ENCODE data around the gene AMOTL1. TPM values are rescaled to one million over a fixed set of nuclear protein-coding genes. Genes with fewer than 3 reads are reported as not detected.

The AMOTL1 gene
- total and polyA plus RNA-seq, 2 of the 8 experiments (the other 6 are each of a cell fraction or from before 2014, with no cell fraction given): 9.0 to 27.6 TPM

DNA sequence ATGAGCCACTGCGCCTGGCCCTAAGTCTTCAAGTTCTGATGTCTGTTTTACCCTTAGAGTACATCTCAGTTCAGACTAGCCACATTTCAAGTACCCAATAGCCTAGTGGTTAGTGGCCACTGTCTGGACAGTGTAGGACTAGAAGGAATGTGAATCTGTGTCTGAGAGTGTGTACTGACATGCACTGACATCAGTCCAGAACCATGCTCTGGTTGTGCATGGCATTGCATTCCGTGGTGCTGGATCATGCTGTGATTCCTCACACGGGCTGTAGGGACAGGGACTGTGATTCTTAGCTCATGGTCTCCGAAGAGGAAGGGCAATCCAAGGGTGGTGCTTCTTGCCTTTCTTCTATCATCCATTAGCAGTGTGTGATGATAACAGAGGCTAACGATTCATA is 41.1 kb downstream of the AMOTL1 start:
- H3K36me3 ChIP-seq (ENCODE audit: control insufficient read depth in 2 of 4, insufficient read depth in 4 of 4, low read length in 3 of 4): peaks cover 0 to 15% (median 8%) of the 10 kb centered on the region in 4 experiments; a peak in 5 of 8 replicates
- DNase-seq (ENCODE audit: low read depth in 1 of 2, low spot score in 2 of 2) (no peak), FAIRE-seq (no peak)
- H2BK5ac ChIP-seq (ENCODE audit: low read depth, low read length): no peak overlapping the region
- H3K9me3 ChIP-seq (ENCODE audit: insufficient read depth in 2 of 2, low read depth in 1 of 2, low read length in 1 of 2): peaks cover 12 to 14% of the 10 kb centered on the region in 2 experiments; a peak in 3 of 4 replicates
- H3K4ac ChIP-seq (replicated peaks; ENCODE audit: insufficient read length, low read depth, low read length): no peak overlapping the region
- TF ChIP-seq POLR2AphosphoS5 (IDR thresholded peaks at IDR 0.05; ENCODE audit: low read depth, low read length) (peak; percentile 26; the same call in 1 of the 2 replicates), NRF1 (IDR thresholded peaks at IDR 0.05; ENCODE audit: low read depth, low read length) (no peak)
- 74% methylated on average over 5 of the region's 5 CpGs; no CpG with 5 or more reads in 1 of the 2 experiments for WGBS, 2 experiments (ENCODE audit: extremely low coverage in 1 of 2, insufficient coverage in 1 of 2, insufficient read length in 1 of 2, insufficient replicate concordance in 2 of 2, low coverage in 1 of 2, low lambda C conversion rate in 2 of 2, missing lambda C conversion rate in 1 of 2)
- peaks cover 2% of the 10 kb centered on the region in 2 experiments for H4K20me1 ChIP-seq (replicated peaks in 1 of 2; ENCODE audit: control insufficient read depth in 1 of 2, insufficient read depth in 2 of 2, low read length in 2 of 2)
- H3K27me3 ChIP-seq (replicated peaks in 1 of 4; ENCODE audit: control insufficient read depth in 3 of 4, extremely low read depth in 1 of 4, insufficient read depth in 3 of 4, low read length in 3 of 4): no peaks in the 10 kb centered on the region
- no peak overlapping the region for H2BK15ac ChIP-seq (ENCODE audit: low read length)
- no peak overlapping the region for H2AK5ac ChIP-seq (ENCODE audit: low read depth, low read length)
- no peak overlapping the region for H4K8ac ChIP-seq (ENCODE audit: extremely low read depth, insufficient read depth, low read length)
- no peak overlapping the region for H4K91ac ChIP-seq (replicated peaks; ENCODE audit: insufficient read length, low read length)
- no peaks in the 10 kb centered on the region for H3K23me2 ChIP-seq (ENCODE audit: low read depth, low read length)
- H3K79me2 ChIP-seq (ENCODE audit: control insufficient read depth in 1 of 2, insufficient read depth in 2 of 2, low read length in 2 of 2): no peaks in the 10 kb centered on the region
- no peak overlapping the region for H3K14ac ChIP-seq (ENCODE audit: insufficient read length)
- H3K18ac ChIP-seq (ENCODE audit: extremely low read depth, low read length): no peak overlapping the region
- H2BK120ac ChIP-seq (replicated peaks; ENCODE audit: low read depth, low read length): no peak overlapping the region
- ChIA-PET CTCF (ENCODE audit: partially characterized antibody) (interaction anchor here (1.2 kb wide), 2 partner anchors 16 to 22 kb away, joined by 3 to 5 read pairs; no protein-coding TSS in a partner anchor), POLR2A (ENCODE audit: partially characterized antibody) (no interaction called here)
- H3K4me1 ChIP-seq (replicated peaks in 1 of 4; ENCODE audit: control insufficient read depth in 3 of 4, insufficient read depth in 4 of 4, low read length in 3 of 4): peaks cover 0 to 5% (median under 1%) of the 10 kb centered on the region in 4 experiments; a peak in 2 of 7 replicates
- H4K5ac ChIP-seq (ENCODE audit: insufficient read length, low read depth, low read length): no peak overlapping the region
- H2AFZ ChIP-seq (ENCODE audit: low read length): no peak overlapping the region
- no peak overlapping the region for H3K9ac ChIP-seq (replicated peaks in 1 of 4; ENCODE audit: extremely low read depth in 1 of 4, low read depth in 3 of 4, low read length in 3 of 4)
- no peak overlapping the region for H2BK20ac ChIP-seq (ENCODE audit: low read length)
- no peak overlapping the region for H3K56ac ChIP-seq (replicated peaks; ENCODE audit: insufficient read length, low read depth, low read length)
- no peak overlapping the region for H3K4me3 ChIP-seq (ENCODE audit: extremely low read depth in 1 of 4, insufficient read depth in 2 of 4, low read depth in 3 of 4, low read length in 4 of 4)
- peaks cover 3% of the 10 kb centered on the region; the same call in 1 of the 2 replicates for H3K79me1 ChIP-seq (ENCODE audit: low read depth, low read length)
- no peak overlapping the region for H3K23ac ChIP-seq (ENCODE audit: insufficient read length)
- H3K27ac ChIP-seq (ENCODE audit: low read depth, low read length): no peak overlapping the region
- no peak overlapping the region for H3K4me2 ChIP-seq (ENCODE audit: insufficient read depth in 1 of 2, low read depth in 2 of 2, low read length in 2 of 2)
- H2BK12ac ChIP-seq (ENCODE audit: low read depth, low read length): no peak overlapping the region
